Fibroblast of skin of left quadriceps (primary cell): ENCODE results near the gene APBA3.

ENCODE experiments used
- DNase-seq, 2 experiments: peaks; one replicate each; pipeline ENCODE4 v3.0.0-alpha.2; 2013; ENCODE audit warnings: low read depth in 2 of 2

APBA3 gene

DNA sequence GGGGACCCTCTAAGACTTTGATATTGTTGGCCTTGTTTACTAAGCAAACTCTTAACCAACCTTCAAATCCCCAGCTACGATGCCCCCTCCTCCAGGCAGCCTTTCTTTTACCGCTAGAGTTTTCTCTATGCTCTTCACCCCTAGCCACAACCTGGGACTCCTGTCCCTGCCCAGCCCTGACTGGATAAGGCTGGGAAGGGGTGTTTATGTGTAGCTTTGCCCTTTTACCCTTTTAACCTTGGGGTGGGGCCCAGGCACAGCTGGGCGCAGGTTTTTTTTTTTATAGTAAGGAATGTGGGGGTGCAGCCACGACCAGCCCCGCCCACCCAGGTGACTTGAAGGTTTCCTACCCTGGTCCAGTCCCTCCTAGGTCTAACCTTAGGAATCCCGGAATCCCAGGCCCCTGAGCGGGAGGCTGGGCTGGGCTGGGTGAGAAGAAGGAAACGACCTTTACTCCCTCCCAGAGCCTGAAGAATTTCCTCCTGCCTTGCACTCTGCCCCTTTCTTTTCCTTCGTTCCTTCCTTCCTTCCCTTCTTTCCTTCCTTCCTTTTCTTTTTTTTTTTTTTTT, 41.1 kb downstream of the APBA3 start:
- no peak for DNase-seq

DNA sequence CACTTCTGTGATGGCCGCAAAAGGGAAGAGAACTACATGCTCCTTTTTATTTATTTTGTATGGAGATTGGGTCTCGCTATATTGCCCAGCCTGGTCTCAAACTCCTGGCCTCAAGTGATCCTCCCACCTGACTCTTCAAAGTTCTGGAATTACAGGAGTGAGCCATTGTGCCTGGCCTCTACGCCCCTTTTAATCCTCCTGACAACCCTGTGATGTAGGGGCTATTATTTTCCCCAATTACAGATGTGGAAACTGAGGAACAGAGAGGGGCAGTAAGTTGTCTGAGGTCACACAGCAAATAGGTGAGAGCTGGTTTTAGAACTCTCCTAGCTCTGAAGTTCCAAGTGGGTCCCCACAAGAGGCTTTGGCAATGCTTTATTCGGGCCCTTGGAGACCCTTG, 41.6 kb downstream of the APBA3 start:
- no peak for DNase-seq

DNA sequence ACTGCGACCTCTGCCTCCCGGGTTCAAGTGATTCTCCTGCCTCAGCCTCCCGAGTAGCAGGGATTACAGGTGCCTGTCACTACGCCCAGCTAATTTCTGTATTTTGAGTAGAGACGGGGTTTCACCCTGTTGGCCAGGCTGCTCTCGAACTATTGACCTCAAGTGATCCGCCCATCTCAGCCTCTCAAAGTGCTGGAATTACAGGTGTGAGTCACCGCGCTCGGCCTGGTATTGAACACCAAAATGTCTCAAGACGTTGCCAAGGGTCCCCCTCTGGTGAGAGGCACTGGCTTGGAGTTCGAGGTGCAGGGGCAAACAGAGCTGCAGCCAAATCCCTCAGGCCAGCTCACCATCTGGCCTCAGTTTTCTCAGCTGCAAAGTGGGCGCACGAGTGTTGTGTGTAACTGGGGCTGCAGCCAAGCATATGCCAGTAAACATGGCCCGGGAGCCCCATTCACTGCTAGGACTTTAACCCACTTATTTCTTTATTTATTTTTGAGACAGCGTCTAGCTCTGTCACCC, 45.3 kb downstream of the APBA3 start:
- no peak for DNase-seq

DNA sequence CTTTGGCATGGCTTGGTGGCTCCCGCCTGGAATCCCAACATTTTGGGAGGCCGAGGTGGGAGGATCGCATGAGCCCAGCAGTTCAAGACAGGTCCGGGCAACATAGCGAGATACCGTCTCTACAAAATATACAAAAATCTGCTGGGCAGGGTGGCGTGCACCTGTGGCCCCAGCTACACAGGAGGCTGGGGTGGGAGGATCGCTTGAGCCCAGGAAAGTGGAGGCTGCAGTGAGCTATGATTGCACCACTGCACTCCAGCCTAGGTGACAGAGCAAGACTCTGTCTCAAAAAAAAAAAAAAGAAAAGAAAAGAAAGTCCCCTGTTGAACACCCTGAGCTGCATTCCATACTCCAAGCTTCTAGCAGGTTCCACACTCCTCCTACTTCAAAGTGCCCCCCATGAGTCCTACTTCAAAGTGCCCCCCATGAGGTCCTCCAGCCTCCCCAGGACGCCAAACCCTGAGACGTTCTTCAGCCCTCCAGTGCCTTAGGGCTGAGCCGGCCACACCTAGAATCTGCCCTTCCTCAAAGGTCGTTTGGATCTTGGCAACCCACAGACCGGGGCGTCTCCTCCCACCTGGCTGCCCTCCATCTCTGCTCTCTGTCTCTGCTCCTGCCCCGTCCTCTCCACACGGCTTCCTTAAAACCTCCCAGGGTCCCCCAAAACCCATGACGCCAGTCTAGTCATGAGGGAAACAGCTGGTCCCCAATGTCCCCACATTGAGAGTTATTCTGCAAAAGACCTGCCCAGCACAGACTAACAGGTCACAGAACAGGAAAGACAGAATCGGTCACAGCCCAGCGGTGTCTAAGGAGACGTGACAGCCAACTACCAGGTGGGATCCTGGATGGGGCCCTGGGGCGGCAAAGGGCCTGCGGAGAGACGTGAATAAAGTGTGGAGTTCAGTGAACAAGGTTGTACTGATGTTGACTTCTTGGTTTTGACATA, 48.6 kb downstream of the APBA3 start:
- no peak for DNase-seq

DNA sequence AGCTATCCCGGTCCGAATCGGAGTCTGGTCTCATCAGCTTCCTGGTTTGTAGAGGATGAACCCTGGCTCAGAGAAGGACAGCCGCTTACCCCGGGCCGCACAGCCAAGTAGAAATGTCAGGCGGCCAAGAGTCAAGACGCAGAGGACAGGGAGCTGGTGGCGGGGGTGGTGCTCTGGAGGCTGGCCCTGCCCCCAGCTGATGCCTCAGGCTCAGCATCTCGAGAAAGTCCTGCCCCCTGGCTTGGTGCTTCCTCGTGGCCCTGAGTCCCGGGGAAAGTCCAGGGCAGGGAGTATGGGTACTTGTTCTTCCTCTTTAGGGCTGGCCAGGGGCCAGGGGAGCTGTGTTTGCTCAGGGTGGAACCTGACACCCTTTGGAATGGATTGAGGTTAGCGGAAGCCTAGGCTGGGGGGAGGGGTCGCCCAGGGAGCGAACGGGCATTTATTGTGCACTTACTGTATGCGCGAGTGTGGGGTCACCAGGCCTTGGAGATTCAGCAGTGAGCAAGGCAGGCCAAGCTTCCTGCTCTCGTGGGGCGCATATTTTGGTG, 51.2 kb downstream of the APBA3 start:
- no peak for DNase-seq

DNA sequence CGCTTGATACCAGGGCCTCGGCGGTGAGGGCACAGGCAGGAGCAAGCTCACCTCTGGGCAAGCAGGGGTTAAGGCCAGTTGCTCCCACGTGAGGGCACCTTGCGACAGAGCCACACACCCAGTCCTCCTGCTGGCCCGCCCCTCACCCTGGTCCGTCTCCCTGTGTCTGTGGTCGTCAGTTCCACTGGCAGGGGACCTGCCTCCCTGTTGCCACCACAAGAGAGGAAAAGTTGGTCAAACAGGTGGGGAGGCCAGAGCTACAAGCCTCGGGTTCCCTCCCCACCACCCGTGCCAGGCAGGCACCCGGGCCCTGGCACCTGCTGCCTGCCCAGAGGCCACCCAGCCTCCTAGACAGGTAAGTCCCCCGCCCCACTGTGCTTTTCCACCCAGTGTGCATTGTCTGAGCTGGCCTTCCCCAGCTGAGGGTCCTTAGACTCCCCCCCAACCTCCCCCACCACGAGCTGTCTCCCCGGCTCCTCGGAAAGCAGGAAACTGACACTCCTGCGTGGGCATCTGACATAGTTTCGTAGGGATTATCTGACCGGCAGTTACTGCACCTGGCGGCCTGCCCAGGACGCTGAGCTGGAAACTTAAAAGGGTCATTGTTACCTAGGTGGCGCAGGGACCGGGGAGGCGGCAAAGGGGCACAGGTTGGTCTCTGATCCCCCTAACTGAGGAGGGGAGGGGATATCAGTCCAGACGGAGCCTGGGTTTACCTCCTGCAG, 53.1 kb downstream of the APBA3 start, which contains the start of gene TJP3:
TSS of gene TJP3 (plus strand) at position 178 of the 725 bp plus-strand sequence. CDS start 20,049 bp downstream, outside the sequence.
- DNase-seq: no peak

DNA sequence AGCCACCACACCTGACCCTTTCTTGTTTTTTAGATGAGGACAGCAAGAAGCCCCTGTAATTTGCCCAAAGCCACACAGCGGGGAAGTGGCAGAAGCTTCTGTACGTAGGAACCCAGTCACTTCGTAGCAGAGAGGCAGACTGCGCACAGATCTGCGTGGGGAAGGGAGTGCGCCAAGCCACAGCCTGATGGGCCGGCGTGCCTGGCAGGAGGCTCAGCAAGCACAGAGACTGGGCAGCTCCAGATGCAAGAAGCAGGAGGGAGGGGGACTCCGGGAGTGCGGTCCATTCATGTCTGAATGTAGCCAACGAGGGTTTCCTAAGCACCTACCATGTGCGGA, 53.7 kb downstream of the APBA3 start:
- DNase-seq: no peak

DNA sequence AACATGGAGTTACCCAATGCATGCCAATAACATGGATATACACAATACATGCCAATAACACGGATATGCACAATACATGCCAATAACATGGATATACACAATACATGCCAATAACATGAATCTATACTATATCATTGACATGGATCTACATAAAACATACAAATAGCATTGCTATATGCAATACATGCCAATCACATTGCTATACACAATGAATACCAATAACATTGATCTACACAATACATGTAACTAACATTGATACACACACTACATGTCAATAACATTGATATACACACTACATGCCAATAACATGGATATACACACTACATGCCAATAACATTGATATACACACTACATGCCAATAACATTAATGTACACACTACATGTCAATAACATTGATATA, 60.3 kb downstream of the APBA3 start:
- no peak for DNase-seq
